ENCODE measurements around the gene RBM33. TPM values are rescaled to one million over a fixed set of nuclear protein-coding genes. Genes with fewer than 3 reads are reported as not detected.
A peak's percentile ranks its signal among the peaks of the same experiment; 100 is the strongest.

The RBM33 gene
- total and polyA plus RNA-seq, 9 of the 15 experiments (the other 6 are each of a cell fraction or from before 2014, with no cell fraction given): 4.4 to 80.7 (median 27.3) TPM

DNA sequence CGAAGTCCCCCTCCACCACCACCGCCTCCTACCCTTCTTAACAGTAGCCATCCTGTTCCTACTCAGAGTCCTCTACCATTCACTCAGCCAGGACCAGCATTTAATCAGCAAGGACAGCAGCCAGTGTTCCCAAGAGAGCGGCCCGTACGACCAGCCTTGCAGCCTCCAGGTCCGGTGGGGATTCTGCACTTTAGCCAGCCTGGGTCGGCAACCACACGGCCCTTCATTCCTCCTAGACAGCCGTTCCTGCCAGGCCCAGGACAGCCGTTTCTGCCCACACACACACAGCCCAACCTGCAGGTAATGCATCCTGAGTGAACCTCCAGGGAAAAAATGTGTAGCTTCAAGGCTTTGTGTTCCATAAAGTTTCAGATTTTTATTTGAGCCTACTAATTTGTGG, 93.6 kb downstream of the RBM33 start:
- WGBS (ENCODE audit: insufficient coverage, low coverage, missing lambda C conversion rate): 92% methylated on average over 10 of the region's 10 CpGs
- peaks cover 96% of the 10 kb centered on the region for H3K36me3 ChIP-seq (ENCODE audit: control insufficient read depth, insufficient read depth, low read length)
- peak; percentile 18; the same call in 1 of the 3 replicates for ATAC-seq

DNA sequence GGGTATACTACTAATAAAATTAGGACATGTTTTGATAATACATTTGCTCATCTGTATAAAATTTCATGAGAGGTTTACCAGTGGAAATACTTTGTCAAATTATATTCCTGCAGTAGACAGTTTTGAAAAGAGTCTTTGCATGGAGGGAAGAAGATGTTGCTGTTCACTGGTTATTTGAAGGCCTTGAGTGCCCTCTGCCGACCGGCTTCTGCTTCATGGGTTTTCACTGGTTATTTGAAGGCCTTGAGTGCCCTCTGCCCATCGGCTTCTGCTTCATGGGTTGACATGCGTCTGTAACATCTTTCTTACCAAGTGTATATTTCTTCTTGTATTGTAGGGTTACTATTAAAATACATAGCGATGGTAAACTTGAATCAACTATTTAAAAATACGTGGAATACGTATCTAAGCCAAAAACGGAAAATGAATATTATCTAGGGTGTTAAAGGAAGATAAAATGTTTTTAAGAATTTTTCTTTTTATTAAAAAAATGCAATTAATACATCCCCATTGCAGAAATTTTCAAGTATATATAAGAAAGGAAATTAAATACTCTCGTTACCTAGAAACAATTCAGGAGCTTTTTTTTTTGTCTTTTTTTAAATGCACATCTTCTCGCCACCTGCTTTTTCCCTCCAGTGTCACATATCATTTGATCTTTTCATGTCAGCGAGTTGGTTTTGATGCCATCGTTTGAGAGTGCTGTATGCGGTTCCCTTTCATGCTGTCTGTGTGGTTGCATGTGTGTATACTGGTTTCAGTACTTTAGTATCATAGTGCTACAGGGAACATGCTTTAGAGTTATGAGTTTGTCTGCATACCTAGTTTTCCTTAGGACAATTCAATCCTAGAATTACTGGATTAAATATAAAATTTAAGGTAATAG, 94.4 kb downstream of the RBM33 start:
- ChIA-PET CTCF (ENCODE audit: low intra/inter-chr PET ratio) (interaction anchor here (0.6 to 4.3 kb wide), 8 partner anchors 10 to 816 kb away, joined by 3 to 39 read pairs (median 5); no protein-coding TSS in a partner anchor), POLR2A (no interaction called here)
- in situ Hi-C loops (cut with MboI): no loop called here
- no TSS peak for BruUV-seq (replicated peaks)
- H3K4me1 ChIP-seq (replicated peaks in 1 of 2; ENCODE audit: control insufficient read depth in 2 of 2, insufficient read depth in 2 of 2, low read length in 2 of 2): no peaks in the 10 kb centered on the region
- H3K79me2 ChIP-seq (ENCODE audit: control insufficient read depth, insufficient read depth, low read length): peaks cover 16% of the 10 kb centered on the region; the same call in 1 of the 3 replicates
- H3K9me3 ChIP-seq (replicated peaks; ENCODE audit: control insufficient read depth, insufficient read depth, low read depth, low read length): no peaks in the 10 kb centered on the region
- H3K27me3 ChIP-seq (ENCODE audit: control insufficient read depth in 2 of 2, insufficient read depth in 2 of 2, low read length in 2 of 2): no peaks in the 10 kb centered on the region
- H3K36me3 ChIP-seq (ENCODE audit: control insufficient read depth, insufficient read depth, low read length): peaks cover 97% of the 10 kb centered on the region
- H3K9me1 ChIP-seq (ENCODE audit: control insufficient read depth, insufficient read depth, low read length): peaks cover 2% of the 10 kb centered on the region
- peak in 1 of 4 experiments; percentile 80 for DNase-seq (ENCODE audit: extremely low read depth in 1 of 4, low spot score in 3 of 4)
- no peak overlapping the region for H2AFZ ChIP-seq (ENCODE audit: low read depth, low read length)
- WGBS (ENCODE audit: insufficient coverage, low coverage, missing lambda C conversion rate): 81% methylated on average over 13 of the region's 13 CpGs
- no peak overlapping the region for H3K9ac ChIP-seq (ENCODE audit: insufficient read depth in 1 of 2, low read depth in 2 of 2, low read length in 2 of 2)
- H4K20me1 ChIP-seq (replicated peaks; ENCODE audit: control insufficient read depth, insufficient read depth, low read length): peaks cover under 1% of the 10 kb centered on the region; the same call in 1 of the 2 replicates
- H3K4me2 ChIP-seq (ENCODE audit: insufficient read depth, low read length): no peak overlapping the region
- H3K27ac ChIP-seq (ENCODE audit: extremely low read depth, low read depth, low read length): no peak overlapping the region
- intact Hi-C loops (cut with micrococcal nuclease): loop anchor here (1.0 kb wide), 2 partner anchors 141 to 359 kb away; no protein-coding TSS in a partner anchor
- no peak overlapping the region for H3K4me3 ChIP-seq
- peak; percentile 65 for FAIRE-seq
- ATAC-seq: peak; percentile 88
- TF ChIP-seq ZNF766 (CRISPR knock-in tag; conservative IDR thresholded peaks at IDR 0.05): no peak
- no peak for TF ChIP-seq RBM39 (optimal IDR thresholded peaks at IDR 0.05; ENCODE audit: low read depth, low read length)
- TF ChIP-seq DPF2 (IDR thresholded peaks at IDR 0.05): no peak
- no peak for TF ChIP-seq RHOXF2B (CRISPR knock-in tag; conservative IDR thresholded peaks at IDR 0.05)
- TF ChIP-seq FOXK1 (CRISPR knock-in tag; IDR thresholded peaks at IDR 0.05; ENCODE audit: borderline replicate concordance): no peak
- TF ChIP-seq CHCHD3 (CRISPR knock-in tag; IDR thresholded peaks at IDR 0.05): 0 out of 2 replicates have a peak, but pooled peaks have one; percentile 27
- TF ChIP-seq, protein P1, sequence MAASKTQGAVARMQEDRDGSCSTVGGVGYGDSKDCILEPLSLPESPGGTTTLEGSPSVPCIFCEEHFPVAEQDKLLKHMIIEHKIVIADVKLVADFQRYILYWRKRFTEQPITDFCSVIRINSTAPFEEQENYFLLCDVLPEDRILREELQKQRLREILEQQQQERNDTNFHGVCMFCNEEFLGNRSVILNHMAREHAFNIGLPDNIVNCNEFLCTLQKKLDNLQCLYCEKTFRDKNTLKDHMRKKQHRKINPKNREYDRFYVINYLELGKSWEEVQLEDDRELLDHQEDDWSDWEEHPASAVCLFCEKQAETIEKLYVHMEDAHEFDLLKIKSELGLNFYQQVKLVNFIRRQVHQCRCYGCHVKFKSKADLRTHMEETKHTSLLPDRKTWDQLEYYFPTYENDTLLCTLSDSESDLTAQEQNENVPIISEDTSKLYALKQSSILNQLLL (CRISPR knock-in tag; IDR thresholded peaks at IDR 0.05; ENCODE audit: borderline replicate concordance): peak; percentile 98
- TF ChIP-seq, protein P2, sequence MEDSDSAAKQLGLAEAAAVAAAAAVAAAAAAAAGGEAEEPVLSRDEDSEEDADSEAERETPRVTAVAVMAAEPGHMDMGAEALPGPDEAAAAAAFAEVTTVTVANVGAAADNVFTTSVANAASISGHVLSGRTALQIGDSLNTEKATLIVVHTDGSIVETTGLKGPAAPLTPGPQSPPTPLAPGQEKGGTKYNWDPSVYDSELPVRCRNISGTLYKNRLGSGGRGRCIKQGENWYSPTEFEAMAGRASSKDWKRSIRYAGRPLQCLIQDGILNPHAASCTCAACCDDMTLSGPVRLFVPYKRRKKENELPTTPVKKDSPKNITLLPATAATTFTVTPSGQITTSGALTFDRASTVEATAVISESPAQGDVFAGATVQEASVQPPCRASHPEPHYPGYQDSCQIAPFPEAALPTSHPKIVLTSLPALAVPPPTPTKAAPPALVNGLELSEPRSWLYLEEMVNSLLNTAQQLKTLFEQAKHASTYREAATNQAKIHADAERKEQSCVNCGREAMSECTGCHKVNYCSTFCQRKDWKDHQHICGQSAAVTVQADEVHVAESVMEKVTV (CRISPR knock-in tag; IDR thresholded peaks at IDR 0.05): peak; percentile 24; the same call in 1 of the 2 replicates
- TF ChIP-seq MIER1 (IDR thresholded peaks at IDR 0.05; ENCODE audit: low read depth): no peak
- TF ChIP-seq SLC30A9 (CRISPR knock-in tag; IDR thresholded peaks at IDR 0.05): peak; percentile 80; the same call in 1 of the 2 replicates

More for the DNA sequence above, 93.6 kb downstream of the RBM33 start:
- Histone ChIP-seq H4K20me1 (replicated peaks; ENCODE audit: control insufficient read depth, insufficient read depth, low read length) (peaks cover 7% of the 10 kb centered on the region; the same call in 1 of the 2 replicates), H3K9me1 (ENCODE audit: control insufficient read depth, insufficient read depth, low read length) (peaks cover 4% of the 10 kb centered on the region), H3K4me3 (no peak overlapping the region), H3K4me1 (replicated peaks in 1 of 2; ENCODE audit: control insufficient read depth in 2 of 2, insufficient read depth in 2 of 2, low read length in 2 of 2) (no peaks in the 10 kb centered on the region), H3K27me3 (ENCODE audit: control insufficient read depth in 2 of 2, insufficient read depth in 2 of 2, low read length in 2 of 2) (no peaks in the 10 kb centered on the region), H3K27ac (ENCODE audit: extremely low read depth, low read depth, low read length) (no peak overlapping the region), H3K4me2 (ENCODE audit: insufficient read depth, low read length) (no peak overlapping the region), H3K9ac (ENCODE audit: insufficient read depth in 1 of 2, low read depth in 2 of 2, low read length in 2 of 2) (no peak overlapping the region; a peak in 1 of 4 replicates), H2AFZ (ENCODE audit: low read depth, low read length) (no peak overlapping the region), H3K79me2 (ENCODE audit: control insufficient read depth, insufficient read depth, low read length) (peaks cover 16% of the 10 kb centered on the region), H3K9me3 (replicated peaks; ENCODE audit: control insufficient read depth, insufficient read depth, low read depth, low read length) (no peaks in the 10 kb centered on the region)
- ChIA-PET POLR2A (no interaction called here), CTCF (ENCODE audit: low intra/inter-chr PET ratio) (interaction anchor here (0.7 to 4.3 kb wide), 6 partner anchors 139 to 811 kb away, joined by 3 to 39 read pairs (median 6); no protein-coding TSS in a partner anchor)
- no TSS peak for BruUV-seq (replicated peaks)
- intact Hi-C loops (cut with micrococcal nuclease) (loop anchor here (1.0 kb wide), 2 partner anchors 140 to 358 kb away; no protein-coding TSS in a partner anchor), in situ Hi-C loops (cut with MboI) (no loop called here)
- TF ChIP-seq SMARCA4 (IDR thresholded peaks at IDR 0.05) (no peak), SMARCC2 (IDR thresholded peaks at IDR 0.05; ENCODE audit: low read depth) (no peak), POLR2G (IDR thresholded peaks at IDR 0.05; ENCODE audit: low read depth, low read length) (0 out of 2 replicates have a peak, but pooled peaks have one; percentile 25)
- DNase-seq (ENCODE audit: extremely low read depth in 1 of 4, low spot score in 3 of 4) (no peak), FAIRE-seq (no peak)

All from K562 (cell line).